Fibroblast of skin of right biceps (primary cell): ENCODE measurements around the gene DCUN1D1.

Source experiments
- DNase-seq: peaks from one replicate; pipeline ENCODE4 v3.0.0-alpha.2; 2013

DCUN1D1 gene

DNA sequence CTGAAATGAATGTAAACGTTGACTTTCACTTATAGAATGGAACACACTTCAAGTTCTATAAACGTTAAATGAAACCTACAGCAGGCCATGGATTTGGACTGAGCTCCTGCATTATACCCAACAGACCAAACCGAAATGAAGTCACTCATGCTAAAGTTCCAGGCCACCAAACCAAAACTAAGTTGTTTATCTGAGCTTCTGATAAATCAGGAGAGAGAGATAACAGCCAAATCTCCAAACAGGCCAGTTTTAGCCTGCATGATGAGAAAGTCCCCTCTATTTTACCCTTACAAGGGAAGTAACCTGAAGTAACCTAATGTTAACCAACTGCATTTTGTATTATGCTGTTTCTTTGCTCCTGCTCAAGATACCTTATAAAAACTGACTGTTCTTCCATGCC is 44.5 kb downstream of the DCUN1D1 start:
- DNase-seq = no peak

DNA sequence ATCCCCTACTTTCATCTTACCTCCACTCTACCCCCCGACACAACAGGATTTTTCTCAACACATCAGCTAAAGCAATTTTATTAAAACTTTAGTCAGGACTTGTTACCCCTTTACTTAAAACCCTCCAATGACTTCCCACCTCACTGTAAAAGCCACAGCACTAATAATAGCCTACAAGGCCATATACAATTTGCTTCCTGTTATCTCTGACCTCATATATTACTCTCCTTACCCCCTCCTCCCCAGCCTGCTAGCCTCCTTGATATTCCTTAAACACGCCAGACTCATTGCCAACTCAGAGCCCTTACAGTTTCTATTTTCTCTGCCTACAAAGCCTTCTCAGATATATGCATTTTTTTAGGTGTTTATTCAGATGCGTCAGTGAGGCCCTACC is 54.4 kb downstream of the DCUN1D1 start:
- DNase-seq = no peak

DNA sequence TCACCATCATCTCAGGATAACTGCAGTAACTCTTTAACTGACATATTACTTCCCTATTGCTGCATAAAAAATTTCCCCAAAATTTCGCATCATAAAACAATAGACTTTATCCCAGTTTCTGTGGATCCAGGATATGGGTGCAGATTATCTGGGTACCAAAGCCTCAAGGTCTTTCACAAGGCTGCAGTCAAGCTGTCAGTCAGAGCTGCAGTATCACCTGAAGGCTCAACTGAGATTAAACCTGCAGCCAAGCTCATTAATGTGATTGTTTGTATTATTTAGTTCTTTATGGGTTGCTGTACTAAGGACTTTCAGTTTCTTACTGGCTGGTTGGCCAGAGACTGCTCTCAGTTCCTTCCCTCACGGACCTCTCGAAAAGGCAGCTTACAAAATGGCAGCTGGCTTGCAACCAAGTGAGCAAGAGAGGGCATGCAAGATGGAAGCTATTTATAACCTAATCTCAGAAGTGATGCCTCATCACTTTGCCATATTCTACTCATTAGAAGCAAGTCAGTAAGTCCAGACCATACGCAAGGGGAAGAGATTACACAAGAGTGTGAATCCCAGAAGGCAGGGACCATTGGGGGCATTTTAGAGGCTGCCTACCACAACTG is 54.9 kb downstream of the DCUN1D1 start:
- peak; percentile 68 for DNase-seq

DNA sequence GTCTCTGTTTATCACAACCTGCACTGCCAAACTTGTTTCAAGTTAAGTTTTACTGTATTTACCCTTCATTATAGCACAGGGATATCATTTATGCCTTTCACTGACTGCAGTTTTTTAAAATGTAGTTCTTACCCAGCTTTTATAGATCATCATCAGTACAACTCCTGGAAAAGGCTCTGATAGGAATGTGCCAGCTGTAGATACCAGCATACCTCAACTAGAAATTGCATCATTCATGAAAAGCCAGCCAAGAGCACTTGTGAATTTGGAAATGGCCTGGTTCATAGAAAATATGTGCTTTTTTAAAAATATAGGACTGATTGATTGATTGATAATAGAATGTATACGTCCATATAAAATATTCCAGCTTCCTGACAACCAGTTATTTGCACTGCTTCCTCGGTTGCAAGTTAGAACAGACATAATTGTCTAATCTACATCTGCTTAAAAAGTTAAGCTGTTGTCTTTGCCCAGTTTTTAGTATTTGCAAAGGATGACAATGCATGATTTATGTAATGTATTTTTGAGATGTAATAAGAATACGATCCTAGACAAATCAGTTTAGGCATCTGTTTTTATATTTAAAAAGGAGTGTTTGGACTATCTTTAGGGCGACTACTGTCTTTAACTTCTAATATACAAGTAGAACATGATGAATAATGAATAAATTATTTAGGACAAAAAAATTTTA is 58.5 kb downstream of the DCUN1D1 start:
- peak; percentile 18 for DNase-seq

- peak; percentile 12 for DNase-seq
Measured at GRCh38 chr3:182920515-182921084, 59.7 kb downstream of the DCUN1D1 start.

- DNase-seq = no peak
Measured at GRCh38 chr3:182919866-182920357, 60.4 kb downstream of the DCUN1D1 start.

- no peak for DNase-seq
Measured at GRCh38 chr3:182917134-182917533, 63.2 kb downstream of the DCUN1D1 start.

DNA sequence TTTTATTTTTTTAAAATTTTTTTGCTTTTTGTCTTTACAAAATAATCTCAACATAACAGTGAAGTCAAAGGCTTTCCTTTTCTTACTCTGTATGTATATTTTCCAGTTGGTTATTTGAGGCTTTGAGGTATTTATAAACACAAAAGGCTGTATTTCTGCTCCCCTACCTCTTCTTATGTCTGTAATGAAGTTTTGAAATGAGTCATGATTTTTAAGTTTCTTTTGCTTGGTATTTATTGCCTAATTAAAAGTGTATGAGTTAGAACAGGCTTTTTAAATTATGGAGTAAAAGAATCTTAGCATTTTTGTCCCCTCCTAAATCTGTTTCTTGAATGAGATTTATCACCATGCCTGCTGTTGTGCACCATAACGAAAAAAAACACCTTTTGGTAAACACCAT is 66.0 kb downstream of the DCUN1D1 start:
- no peak for DNase-seq

DNA sequence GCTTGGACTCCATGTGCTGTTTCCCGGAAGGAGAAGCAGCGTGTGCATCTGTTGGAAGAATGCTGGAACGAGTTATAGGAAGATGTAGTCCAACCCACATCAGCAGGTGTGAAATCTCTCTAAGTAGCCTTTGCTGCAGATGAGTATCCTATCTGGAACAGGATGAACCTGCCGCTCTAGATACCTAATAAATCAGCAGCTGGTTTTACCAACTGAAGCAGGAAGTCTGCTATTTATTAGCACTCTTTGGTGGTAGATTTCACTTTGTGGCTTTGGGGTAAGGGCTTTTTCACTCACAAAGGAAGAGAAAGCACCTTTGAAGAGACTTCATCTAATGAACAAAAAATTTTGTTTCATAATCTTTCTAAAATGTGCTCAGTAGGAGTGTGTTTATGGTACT is 66.4 kb downstream of the DCUN1D1 start:
- no peak for DNase-seq

DNA sequence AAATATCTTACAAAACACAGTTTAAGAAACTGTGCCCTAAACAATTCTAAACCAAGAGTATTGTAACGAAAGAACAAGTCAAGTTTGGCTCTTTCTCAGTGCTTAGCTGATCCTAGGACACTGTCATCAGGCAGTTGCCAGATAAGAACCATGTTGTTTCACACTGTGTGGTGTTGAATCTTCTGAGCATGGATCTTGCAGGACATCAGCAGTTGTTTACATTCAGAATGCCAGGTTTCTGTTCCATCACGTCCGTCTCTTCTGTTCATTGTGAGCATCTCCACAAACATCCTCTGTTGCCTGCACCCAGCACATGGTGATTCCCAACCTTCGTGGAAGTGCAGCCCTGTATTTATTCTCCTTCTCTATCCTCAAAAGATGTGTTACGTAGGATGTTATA is 67.9 kb downstream of the DCUN1D1 start:
- DNase-seq = no peak

DNA sequence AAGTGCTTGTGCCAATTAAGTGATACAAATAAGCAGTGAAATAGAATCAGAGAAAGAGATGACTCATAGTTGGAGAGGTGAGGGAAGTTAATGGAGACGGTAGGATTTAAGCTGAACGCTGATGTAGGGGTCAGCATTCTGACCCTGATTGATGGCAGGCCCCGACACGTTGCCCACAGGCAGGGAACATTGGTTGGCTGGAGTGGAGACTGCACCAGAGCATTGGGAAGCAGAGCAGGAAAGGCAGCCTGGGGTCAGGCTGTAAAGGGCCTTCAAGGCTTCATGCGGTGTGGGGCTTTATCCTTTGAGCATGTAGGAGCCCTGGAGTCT is 68.6 kb downstream of the DCUN1D1 start:
- DNase-seq = no peak

DNA sequence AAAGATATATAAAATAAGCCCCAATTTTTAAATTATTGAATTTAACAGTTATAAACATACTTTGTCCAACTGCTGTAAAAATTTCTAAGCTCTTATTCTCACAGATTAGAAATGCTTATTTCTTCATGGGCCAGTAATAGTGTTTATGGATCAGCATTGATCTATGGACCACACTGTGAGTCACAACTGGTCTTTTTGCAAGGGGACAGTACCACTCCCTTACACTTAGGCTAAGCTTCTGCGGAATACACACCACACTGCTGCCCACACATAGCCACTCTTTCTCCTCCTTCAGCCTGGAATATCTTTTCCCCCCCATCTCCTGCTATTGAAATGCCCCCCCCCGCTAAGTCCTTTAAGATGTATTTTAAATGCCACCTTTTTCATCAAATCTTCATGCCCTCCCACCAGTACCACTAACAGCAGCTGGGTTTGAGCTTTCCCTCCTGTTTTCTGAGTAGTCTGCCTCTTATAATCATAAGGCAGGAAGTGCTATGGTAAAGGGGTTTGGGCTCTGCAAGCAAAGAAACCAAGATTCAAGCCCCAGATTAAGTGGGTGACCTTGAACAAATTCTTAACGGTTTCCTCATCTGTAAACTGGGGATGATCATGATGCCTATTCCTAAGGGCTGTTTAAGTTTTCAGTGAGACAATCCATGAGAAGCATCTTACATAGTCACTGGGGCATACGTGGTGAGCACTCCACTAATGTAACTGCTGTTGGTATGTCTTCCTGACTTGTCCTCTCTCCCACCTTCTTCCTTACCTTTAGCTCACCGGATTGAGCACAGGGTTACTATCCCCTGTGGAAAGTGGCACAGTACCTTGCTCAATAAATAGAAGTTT is 69.2 kb downstream of the DCUN1D1 start:
- DNase-seq = no peak

DNA sequence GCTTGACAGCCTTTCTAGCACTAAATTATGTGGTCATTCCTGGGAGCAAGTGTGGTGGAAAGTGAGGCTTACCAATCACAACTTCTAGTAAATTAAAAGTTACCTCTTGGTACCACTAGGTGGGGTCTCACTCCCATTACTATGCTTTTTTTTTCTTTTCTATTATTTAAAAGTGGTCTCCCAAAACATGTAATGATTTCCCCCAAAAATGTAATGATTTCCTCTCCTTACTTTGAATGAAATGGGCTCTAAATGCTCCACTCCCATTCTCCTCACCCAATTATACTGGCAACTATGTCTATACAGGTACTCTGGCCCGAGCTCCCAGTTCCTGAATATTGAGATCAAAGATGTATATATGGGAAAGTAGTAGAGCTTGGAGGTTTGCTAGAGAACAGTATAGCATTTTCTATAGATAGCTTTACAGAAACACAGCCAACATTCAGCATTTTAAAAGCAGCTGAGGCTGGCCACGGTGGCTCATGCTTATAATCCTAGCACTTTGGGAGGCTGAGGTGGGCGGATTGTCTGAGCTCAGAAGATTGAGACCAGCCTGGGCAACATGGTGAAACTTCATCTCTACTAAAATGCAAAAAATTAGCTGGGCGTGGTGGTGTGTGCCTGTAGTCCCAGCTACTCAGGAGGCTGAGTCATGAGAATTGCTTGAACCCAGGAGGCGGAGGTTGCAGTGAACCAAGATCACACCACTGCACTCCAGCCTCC is 70.9 kb downstream of the DCUN1D1 start:
- no peak for DNase-seq

GRCh38 chr3:182908471-182908870 is 71.9 kb downstream of the DCUN1D1 start:
- no peak for DNase-seq

- DNase-seq = no peak
Measured at GRCh38 chr3:182906036-182906435, 74.3 kb downstream of the DCUN1D1 start.

- DNase-seq = no peak
Measured at GRCh38 chr3:182905623-182906022, 74.7 kb downstream of the DCUN1D1 start.

DNA sequence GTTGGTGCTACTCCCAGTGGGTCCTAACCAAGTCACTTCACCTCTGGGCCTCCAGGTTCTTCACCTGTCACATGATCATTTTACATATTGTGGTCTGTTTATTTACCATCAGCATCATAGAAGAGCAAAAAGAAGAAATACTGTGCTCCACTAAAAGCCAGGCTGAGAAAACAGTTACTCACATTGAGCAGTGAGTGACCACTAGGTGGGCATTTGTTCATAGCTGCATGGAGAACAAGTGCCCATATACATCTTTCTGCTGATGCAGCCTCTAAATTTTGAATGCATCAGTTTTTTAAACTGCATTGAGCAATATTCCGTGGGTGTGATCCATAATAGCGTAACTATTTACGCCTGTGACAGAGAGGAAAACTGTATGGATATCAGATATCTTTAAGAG is 76.2 kb downstream of the DCUN1D1 start:
- DNase-seq = no peak

DNA sequence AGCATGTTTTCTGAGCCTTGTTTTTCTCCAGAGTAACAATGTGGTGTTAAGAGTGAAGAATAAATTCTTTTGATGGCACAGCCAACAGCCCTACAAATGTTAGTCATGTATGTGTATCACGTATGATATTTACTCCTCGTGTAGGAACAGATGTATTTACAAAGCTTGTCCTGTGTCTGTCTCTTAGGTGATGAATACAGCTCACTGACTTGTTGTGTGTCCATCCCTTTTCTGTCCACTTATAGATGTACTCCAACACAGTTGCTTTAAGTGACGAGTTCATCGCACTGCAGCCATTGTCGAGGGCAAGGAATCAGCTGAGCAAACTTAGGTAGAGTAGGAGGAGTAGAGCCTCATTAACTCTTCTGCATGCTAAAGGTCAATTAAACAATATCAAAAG is 78.1 kb downstream of the DCUN1D1 start:
- DNase-seq = no peak

- no peak for DNase-seq
Measured at GRCh38 chr3:182896553-182896952, 83.8 kb downstream of the DCUN1D1 start.

DNA sequence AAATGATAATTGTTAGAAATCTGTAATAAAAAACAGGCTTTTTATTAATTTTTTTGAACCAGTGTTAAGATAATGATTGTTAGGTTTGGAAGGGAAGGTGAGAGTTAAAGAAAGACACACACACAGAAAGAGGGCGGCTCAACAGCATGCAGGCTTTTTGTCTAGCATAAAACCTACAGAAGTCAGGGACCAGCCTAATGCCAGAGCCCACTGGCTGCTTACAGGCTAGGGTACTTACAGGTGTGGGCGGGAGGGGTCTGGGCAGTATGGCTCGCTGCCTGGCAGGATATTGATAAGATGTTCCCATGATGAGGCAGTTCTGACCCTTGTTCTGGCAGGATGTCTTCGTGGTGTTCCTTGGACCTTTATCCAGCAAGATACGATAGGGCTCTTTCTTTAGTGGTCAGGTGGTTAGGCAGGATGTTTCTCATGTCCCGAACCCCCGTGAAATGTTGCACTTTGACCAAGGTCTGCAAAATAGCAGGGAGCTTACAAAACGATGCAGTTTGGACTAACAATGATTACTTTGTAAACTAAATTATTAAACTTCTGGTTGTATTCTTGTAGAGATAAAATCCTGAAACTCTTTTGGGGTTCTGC is 84.7 kb downstream of the DCUN1D1 start:
- no peak for DNase-seq

- DNase-seq = no peak
Measured at GRCh38 chr3:182892226-182892625, 88.1 kb downstream of the DCUN1D1 start.

- DNase-seq = no peak
Measured at GRCh38 chr3:182891364-182891763, 89.0 kb downstream of the DCUN1D1 start.
